HG03045 (cell line): ENCODE measurements around the gene HAL.
"Not testable (repeated sequence)": the region's sequence is repeated elsewhere in the genome, so short reads cannot be mapped to it uniquely, and the experiment has no call there.

Experiments used
- ATAC-seq: cut with Tn5 transposase; IDR thresholded peaks from one replicate; pipeline ENCODE4 v1.9.1; 2021; ENCODE audit warnings: mild to moderate bottlenecking, moderate library complexity; ENCODE audit not compliant: unreplicated experiment

HAL gene

DNA sequence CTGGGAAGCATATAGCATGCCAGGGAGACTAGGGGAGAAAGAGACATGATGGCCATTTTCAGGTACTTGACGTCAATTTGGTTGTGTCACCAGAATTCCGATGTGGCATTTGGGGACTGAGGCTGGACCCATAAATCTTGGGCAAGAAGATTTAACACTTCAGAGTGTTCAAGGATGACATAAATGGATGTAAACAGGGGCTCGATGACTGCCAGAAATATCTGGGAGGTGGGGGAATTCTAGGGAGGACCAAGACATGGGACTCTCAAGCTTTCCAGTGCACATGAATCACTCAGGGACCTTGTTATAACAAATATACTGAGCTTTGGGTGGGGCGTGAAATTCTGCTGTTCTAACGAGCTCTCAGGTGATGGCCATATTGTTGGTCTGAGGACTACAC lies 17.8 kb downstream of the HAL start:
- ATAC-seq = no peak

DNA sequence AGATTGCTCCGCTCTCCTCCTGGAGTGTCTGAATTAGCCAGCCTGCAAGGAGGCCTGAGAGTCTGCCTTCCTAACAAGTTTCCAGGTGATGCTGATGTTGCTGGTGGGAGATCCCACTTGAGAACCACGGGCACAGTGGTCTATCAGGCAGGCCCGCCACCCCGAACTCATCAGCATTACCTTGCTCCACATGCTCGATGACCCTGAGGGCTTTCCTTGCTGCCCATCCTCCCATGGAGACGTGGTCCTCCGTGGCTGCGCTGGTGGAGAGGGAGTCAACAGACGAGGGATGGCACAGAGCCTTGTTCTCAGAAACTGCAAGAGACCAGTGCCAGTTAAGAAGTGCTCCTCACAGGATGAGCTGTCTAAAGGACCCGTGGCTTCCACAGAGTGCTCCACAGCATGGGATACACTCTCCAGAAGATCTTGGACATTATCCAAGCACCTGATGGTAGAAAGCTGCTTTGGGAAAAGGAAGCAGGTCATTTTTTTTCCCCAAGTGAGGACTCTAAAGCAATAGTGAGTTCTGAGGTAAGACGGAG lies 18.3 kb downstream of the HAL start:
- ATAC-seq = no peak

DNA sequence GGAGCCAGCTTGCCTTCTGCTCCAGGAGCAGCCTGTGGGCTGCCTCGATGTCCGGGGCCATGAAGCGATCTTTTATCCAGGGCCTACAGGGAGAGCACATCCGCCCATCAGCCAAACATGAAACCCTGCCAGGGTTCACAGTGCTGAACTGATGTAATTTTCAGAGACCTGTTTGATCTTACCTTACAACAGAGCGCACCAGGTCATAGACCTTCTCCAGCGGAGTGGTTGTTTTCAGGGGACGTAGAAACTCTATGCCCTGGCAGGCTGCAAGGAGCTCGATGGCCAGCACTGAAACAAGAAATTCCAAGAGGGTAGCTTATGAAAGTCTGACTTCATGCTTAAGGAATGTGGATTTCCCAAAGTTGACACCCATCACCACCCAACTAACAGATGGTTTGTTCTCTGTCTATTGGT lies 19.7 kb downstream of the HAL start:
- no peak for ATAC-seq

DNA sequence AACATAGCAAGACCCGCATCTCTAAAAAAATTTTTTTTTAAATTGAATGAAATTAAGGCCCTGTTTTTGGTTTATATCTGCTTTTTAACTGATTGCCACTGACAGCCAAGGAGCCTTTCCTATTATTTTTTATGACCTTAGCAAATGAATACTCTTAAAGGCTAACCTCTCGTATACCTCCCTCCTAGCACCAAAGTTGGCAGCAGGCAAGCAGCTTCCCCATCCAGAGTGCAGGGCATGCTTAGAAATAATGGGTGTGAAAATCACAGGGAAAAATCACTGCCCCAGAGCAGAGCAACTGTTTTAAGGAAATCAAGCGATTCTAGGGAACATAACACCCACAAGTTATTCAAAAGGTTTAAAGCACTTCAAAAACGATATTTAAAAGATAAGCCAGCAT lies 20.7 kb downstream of the HAL start:
- ATAC-seq = no peak

DNA sequence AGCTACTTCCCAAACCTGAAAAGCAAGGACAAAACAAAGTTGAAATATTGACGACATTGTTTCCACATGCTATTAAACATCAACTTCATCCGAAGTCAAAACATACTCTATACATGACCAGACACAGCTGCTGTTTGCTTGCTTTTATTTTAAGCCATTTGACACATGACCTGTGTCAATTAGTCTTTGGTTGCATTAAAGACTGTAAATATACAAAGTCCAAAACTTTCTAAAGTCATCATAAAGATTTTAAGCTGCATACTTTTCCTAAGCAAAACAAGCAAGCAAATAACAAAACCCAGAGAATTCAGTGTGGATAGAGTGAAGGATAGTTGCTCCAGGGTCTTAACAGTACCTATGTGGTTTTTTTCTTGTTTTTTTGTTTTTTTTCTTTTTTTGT lies 21.8 kb downstream of the HAL start:
- ATAC-seq = no peak

DNA sequence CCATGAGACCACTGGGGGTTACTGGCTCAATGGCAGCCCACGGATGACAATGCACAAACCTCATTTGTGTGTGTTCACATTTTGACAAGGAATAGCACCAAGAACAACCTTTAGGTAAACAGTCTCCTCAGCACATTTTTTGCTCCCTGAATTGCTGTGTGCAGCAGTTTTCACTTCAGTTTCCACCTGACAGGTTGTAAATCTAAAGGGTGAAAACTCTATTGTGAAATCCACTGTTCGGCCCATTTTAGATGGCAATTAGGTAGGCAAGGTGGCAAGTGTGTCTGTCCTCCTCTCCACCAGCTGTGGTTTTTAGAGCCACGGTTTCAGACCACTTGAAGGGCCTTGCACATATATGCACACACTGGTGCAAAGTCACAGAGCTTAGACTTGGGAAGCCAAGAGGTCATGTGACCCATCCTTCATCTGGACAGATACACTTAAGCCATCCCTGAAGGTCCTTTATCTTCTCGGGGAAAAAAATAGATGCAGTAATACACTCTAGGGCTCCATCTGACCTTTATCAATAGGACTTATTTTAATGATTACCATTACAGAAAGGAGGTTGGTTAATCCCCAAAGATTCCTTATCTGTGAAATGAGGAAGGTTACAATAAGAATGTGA lies 23.2 kb downstream of the HAL start:
- no peak for ATAC-seq

DNA sequence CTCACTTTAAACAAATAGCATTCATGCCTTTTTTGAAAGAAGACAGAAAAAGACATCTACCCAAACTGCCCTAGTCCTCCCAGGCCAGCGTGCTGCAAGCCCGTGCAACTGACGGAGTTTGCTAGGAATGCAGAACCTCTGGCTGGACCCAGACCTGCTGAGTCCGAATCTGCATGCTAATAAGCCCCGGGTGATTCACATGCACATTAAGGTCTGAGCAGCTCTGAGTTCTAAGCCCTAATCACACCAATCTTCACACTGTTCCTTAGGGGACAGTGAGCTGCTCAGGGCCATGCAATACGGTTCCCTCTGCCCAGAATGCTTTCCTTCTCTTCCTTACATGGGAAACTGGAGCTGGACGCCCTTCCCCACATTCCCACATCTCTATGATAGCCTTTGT lies 25.2 kb downstream of the HAL start:
- ATAC-seq = no peak

DNA sequence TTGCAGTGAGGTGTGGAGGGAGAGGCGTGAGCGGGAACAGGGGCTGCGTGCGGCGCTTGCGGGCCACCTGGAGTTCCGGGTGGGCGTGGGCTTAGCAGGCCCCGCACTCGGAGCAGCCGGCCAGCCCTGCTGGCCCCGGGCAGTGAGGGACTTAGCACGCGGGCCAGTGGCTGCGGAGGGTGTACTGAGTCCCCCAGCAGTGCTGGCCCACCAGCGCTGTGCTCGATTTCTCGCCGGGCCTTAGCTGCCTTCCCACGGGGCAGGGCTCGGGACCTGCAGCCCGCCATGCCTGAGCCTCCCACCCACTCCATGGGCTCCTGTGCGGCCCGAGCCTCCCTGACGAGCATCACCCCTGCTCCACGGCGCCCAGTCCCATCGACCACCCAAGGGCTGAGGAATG lies 27.0 kb downstream of the HAL start:
- not testable (repeated sequence) for ATAC-seq

DNA sequence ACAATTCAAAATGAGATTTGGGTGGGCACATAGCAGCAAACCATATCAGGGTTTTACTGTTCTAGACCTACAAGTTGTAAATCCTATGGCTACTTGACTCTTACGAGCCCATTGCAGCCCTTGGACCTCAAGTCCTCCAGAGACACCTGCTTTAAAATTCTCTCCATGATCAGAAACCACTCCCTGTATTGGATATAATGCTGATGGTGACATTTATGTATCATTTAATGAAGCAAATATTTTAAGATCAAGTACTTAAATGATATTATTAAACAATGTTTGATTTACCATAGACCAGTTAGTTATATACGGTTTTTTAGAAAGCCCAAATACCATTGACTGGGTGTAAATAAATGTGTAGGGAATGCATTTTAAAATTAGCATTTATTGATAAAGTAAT lies 28.8 kb downstream of the HAL start:
- no peak for ATAC-seq

DNA sequence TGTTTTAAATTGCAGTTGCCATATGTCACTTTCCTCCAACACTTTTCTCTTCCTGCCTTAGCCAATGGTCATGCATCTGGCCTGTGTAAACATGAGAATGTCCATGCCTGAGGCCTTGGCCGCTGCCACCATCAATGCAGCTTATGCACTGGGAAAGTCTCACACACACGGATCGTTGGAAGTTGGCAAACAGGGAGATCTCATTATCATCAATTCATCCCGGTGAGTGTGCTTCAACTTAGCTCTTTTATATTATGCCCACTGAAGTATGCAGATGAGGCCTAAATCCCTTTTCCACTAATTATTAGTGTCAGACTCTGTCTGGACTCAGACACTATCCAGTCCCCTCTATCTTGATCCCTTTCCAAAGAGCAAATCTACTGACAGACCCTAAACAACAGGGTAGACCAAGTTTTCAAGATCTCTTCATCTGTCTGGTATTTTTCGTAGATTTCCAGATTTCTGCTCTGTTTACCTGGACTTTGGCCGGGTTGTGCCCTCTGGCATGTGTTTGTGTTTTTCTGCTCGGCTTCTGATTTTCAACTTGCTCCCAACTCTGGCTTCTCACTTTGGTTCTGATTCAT lies 29.8 kb downstream of the HAL start:
- no peak for ATAC-seq

DNA sequence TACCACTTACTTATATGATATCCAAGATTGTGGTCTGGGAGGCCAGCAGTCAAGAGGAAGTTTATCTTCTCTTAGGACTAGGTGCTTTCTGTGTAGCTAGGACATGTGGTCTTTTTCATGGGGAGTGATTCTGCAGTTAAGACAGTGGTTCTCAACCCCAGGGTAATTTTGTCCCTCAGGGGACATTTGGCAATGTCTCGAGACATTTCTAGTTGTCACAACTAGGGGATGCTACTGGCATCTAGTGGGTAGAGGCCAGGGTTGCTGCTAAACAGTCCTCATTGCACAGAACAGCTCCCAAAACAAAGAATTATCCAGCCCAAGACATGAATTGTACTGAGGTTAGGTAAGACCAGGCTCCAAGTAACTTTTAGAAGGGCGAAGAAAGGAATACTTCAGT lies 33.0 kb downstream of the HAL start:
- no peak for ATAC-seq

DNA sequence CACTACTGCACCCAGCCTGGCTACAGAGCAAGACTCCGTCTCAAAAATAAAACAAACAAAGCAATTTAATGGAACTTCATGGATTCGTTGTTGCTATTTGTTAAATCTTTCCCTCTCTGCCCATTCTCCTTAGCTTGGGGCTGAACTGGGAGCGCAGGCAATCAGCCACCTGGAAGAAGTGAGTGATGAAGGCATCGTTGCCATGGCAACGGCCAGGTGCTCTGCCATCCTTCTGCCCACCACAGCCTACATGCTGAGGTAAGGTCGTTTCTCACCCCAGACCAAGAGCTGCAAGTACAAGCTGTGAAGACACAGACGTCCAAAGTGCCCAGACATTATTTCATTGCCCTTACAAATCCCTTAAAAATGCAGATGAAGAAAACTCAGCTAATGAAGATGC lies 33.9 kb downstream of the HAL start:
- no peak for ATAC-seq

DNA sequence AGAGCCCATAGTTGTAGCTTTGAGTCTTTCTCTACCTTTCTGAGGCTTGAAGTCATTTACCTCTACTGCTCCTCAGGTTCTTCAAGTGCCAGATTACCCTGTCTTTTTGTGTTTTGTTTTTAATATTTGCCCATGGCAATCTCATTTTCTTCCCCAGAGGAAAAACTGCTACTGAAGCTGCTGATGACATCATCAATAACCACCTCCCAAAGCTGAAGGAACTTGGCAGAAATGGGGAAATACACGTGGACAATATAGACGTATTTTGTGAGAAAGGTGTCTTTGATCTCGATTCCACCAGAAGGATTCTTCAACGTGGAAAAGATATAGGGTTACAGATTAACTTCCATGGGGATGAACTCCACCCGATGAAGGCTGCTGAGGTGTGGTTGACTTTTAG lies 35.9 kb downstream of the HAL start:
- ATAC-seq = no peak

DNA sequence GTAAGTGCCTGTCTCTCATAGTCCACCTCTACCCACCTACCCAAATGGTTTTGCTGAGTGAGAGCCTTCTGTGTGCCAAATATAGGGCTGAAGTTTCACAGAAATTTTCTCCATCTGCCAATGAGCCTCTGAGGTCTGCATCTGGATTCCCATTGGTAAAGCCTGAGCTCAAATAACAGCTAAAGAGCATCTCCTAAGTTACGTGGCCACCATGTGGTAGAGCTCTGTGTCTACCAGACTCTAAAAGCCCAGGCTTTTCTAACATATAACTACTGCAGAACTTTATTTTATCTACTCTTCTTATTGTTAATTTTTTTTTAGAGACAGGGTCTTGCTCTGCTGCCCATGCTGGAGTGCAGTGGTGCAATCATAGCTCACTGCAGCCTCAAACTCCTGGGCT lies 37.0 kb downstream of the HAL start:
- ATAC-seq = no peak

DNA sequence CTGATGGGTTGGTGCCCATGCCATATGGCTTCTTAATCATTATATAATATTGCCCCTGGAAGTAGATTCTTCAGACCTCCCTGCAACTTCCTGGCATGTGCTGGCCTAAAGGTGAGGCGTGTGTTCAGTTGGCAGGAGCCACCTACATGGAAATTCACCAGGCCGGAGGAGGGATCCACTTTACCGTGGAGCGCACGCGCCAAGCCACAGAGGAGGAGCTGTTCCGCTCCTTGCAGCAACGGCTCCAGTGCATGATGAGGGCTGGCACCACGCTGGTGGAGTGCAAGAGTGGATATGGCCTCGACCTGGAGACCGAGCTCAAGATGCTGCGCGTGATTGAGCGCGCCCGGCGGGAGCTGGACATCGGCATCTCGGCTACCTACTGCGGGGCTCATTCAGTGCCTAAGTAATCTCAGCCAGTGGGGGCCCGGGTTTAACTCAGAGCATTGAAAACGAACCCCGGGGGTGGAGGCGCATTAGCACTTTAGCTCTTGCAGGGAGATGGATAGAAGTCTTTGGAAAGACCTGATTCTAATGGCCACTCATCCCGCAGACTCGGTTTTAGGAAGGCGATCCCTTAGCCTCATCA lies 39.5 kb downstream of the HAL start:
- ATAC-seq = no peak

DNA sequence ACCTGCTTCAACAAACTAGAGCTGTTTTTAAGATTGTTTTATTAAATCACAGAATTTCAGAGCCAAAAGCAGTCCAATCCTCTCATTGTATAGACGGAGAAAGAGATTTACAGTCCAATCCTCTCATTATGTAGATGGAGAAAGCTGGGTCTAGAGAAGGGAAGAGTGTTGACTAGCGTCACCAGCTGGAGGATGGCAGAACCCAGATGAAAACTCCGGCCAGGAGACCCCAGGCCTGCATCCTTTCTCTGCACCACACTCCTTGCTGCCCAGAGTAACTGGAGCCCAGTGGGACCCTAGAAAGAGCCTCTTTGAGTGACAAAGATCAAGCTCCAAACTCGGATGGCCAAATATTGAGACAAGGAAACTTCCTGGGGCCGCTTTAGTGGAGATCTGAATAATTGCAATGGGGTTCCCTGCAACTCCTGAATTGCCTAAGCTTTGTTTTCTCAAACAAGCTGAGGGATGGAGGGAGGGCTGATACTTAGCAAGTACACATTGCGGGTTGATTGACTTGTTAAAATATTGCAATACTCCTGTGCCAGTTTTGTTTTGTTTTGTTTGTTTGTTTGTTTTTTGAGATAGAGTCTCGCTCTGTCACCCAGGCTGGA lies 40.5 kb downstream of the HAL start:
- ATAC-seq = no peak

DNA sequence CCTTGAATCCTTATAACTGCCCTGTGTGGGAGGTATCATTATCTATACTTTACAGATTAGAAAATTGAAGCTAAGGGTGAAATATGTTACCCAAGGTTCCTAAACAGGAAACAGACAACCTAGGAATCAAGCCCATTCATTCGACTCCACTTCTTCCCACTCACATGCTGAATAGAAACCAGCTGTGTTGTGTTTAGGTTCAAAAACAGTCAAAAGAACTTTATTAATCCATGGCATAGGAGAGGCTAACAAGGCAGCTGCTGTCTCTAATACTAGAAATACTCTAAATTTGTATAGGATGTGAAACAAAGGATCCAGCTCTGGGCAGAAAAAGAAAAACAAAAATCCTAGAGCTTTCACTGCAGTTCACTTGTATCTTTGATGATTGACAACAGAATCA lies 43.1 kb downstream of the HAL start:
- no peak for ATAC-seq

DNA sequence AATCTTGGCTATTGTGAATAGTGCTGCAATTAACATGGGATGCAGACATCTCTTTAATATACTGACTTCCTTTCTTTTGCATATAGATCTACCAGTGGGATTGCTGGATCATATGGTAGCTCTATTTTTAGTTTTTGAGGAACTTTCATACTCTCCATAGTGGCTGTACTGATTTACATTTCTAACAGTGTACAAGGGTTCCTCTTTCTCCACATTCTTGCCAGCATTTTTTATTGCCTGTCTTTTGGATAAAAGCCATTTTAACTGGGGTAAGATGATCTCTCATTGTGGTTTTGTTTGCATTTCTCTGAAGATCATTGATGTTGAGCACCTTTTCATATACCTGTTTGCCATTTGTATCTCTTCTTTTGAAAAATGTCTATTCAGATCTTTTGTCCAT lies 44.6 kb downstream of the HAL start:
- no peak for ATAC-seq

DNA sequence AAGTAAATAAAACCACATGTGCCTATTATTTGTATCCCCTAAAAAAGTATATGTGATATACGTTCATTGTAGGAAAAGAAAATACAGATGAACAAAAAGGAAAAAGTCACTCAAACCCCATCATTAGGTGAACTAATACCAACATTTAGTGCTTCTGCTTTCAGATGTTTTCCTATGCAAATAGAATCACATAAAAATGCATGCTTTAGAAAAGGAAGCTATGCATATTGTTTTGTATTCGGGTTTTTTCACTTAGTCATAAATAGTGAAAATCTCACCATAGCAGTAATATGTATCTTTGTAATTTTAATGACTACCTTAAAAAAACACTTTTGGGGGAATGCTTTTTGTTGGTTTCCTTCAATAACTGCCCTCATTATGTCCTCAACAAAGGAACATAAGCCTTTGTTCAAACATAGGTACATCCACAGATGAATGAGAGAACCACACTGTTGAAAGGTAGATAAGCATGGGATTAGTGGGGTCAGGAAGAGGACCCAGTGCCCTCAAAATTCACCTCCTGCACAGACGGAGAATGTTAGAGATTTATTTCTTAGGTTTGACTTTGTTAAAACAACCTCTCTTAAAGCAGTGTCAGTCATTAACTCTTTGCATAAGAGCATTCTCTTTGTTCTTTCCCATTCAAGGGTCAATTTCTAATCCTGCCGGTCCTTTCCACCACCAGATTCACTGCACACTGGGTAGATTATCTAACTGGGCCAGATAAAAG lies 46.5 kb downstream of the HAL start:
- ATAC-seq = no peak

DNA sequence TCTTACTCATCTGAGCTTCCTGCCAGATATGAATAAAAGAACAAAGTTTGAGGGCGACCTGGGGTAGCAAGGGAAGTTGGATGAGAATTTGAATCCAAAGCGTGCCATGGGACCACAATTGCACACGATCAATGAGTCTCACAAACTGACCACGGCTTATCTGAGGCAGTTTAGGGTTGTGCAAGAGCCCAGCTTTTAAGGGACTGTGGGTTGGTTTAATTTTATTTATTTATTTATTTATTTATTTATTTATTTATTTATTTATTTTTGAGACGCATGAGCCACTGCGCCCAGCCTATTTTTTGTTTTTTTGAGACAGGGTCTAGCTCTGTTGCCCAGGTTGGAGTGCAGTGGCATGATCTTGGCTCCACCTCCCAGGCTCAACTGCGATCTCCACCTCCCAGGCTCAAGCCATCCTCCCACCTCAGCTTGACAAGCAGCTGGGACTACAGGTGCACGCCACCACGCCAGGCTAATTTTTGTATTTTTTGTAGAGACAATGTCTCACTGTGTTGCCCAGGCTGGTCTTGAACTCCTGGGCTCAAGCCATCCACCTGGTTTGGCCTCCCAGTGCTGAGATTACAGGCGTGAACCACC lies 51.9 kb downstream of the HAL start:
- ATAC-seq = no peak

DNA sequence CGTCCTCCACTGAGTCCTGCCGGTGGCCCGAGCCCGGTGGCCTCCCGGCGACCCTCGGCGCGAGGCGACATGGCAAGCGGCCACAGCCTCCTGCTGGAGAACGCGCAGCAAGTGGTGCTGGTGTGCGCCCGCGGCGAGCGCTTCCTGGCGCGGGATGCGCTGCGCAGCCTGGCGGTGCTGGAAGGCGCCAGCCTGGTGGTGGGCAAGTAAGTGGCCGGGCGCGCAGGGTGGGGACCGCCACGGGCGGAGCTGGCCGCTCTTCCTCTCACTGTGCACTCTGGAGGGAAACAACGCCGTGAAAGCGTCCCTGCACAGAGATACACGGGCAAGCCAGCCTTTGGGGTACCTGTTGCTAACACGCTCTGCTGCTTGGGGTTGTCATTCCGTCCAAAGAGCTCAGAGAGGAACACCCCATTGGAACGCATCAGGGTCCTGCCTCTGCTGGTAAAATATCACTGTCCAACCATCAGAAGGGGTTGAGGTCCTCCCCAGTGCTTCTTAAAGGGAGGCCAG lies 52.8 kb downstream of the HAL start, which contains the start of gene AMDHD1:
TSS of gene AMDHD1 (plus strand) at position 2 of the 513 bp plus-strand sequence. CDS start at position 70, 68 bp downstream.
- ATAC-seq = peak; percentile 62
